LHCN-M2 (cell line): Measurements from ENCODE around the gene MMP7. TPM values are rescaled to one million over a fixed set of nuclear protein-coding genes. Genes with fewer than 3 reads are reported as not detected.

ENCODE experiments used
- DNase-seq: peaks from one replicate; pipeline ENCODE4 v3.0.0-alpha.2; 2012; ENCODE audit warnings: low read depth
- total RNA-seq: library from RNA; depleted of rRNA; stranded (reverse); fragments of >200 nt; gene quantifications from 2 replicates; pipeline ENCODE4 v1.2.3, GENCODE V29; 2014

MMP7 gene
- total RNA-seq, 1 experiment from 2014 or later = 1.3 TPM

GRCh38 chr11:102495161-102496042 lies 35.1 kb downstream of the MMP7 start:
- peak; percentile 80 for DNase-seq

GRCh38 chr11:102494216-102494615 lies 36.3 kb downstream of the MMP7 start:
- DNase-seq = peak; percentile 76

DNA sequence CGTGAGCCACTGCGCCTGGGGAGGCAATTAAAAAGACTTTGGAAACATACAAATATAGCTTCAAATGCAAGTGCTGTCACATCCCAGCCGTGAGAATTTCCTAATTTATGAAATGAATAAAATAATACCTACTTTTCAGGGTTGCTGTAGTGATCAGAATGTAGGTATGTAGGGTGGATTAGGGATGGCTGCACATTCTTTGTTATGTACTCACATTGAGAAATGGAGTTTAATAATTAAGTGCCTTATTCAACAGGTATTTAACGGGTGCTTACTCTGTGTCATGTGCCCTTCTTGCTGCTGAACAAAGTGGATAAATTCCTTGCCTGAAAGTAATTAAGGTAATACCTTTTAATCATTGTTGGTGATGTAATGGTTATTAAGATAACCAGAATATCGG lies 37.0 kb downstream of the MMP7 start:
- DNase-seq = no peak

- DNase-seq = no peak
Measured at GRCh38 chr11:102491969-102492368, 38.6 kb downstream of the MMP7 start.

DNA sequence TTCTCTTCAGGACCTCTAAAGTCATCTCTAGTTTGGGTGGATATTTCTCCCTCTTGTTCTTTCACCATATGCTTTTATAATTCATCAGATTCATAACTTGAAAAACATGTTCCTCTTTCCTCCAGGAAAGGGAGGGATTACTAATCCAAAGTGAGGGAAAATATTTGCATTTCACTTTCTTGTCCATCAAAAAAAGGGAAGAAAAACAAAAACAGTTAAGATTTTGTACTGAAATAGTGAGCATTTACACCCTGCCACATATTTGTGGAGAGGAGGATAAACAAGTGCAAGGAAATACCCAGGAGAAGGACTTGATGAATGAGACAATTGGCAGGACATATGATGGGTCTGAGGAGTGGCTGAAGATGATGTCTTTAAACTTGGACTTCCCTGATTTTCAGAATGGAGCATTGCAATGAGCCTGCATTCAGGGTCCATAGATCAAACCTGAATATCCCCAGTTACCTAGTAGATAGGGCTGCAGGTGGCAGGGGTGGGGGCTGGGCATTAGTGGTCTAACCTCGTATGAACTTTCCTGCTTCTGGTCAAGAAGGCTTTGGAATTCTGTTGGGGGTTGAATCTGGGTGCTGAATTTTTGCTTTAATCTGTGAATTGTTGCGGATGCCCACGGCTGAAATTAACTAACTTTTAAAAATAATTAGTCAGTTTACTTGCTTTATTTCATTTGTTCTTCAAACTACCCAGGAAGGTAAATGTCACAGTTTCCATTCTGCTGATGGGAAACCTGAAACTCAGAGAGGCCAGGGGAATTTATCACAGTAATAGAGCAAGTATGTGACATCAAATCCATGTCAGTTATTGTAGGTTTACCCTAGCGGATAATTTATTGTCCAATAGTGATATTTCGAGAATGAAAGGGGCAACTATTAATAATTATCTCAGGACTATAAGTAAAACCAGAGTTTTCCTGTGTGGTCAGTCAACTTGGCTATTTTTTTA lies 41.1 kb downstream of the MMP7 start:
- DNase-seq = no peak

- DNase-seq = no peak
Measured at GRCh38 chr11:102488208-102488607, 42.3 kb downstream of the MMP7 start.

DNA sequence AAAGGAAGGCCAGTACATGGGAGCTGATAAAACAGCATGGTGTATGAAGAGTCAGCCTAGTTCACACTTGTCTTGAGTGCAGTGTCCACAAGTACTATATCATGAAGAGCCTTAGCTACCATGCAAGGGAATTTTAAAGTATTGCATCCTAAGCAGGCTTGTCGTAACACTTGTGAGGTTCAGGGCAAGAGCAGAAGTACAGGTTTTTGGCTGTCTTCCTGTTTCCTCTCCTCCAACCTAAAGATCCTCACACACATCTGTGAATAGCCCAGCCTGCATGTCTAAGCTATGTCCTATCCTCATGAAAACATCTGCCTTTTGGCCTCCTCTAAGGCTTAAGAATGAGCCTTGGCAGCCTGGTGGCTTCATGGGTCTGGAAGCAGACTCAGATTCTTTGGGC lies 43.3 kb downstream of the MMP7 start:
- no peak for DNase-seq

DNA sequence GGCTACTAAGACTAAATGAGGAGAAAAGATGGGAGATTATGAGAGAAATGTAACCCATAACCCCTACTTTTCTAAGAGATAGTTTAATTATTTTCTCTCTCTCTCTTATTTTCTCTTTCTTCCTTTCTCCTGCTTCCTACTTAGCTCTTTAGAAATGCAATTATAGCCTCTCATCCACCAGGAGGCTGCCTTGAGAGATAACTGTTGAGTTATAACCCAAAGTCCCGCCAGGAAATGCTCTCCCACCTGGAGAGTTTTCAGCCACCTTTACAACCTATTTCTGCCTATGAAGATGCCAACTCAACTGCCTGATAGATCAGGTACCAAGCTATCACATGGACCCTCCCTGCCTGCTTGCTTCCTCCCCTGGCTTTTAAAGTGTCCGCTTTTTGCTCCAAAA lies 44.0 kb downstream of the MMP7 start:
- no peak for DNase-seq

DNA sequence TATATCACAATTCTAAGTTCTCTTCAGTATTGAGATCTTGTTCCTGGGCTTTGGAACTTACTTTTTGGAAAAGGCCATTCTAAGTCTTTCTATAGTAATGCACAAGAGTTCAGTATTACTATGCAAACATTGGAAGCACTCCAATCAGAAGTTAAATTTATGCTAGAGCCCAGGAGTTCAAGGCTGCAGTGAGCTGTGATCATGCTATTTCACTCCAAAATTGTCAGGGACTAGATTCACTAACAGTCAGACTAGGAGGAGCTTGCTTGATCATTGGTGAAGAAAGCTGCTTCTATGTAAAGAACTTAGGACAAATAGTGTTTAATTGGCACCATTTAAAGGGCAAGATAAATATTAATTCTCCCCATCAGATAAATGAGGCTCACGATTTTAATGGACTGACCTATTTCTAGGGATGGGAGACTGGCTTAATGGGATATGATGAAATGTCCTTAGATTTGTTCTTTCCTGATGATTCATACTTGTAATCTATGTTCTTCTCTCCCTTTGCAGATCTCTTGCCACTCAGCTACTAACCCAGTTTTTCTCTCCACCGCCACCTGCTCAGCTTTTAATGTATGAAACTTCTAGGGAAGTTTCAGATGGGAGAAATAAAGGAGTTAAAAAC lies 45.3 kb downstream of the MMP7 start:
- peak; percentile 48 for DNase-seq

GRCh38 chr11:102482433-102482832 lies 48.1 kb downstream of the MMP7 start:
- no peak for DNase-seq

DNA sequence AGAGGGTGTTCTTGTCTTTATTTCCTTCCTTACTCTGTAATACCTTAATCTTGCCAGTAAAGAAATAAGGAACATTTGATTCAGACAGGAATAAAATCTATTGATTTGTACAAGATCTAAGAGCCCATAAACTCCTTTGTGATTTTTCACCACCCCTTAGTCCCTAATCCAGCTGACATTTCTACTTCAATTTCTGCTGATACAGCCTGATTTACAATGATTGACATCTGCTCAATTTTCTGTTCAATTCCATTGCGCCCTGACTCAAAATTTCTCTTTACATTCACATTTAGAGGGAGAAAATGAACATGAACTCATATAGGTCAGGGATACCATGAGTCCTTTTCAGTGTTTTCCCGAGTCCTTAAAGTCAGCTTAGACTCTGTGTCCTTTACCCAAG lies 50.8 kb downstream of the MMP7 start:
- DNase-seq = no peak

- DNase-seq = no peak
Measured at GRCh38 chr11:102478673-102479299, 51.8 kb downstream of the MMP7 start.

- no peak for DNase-seq
Measured at GRCh38 chr11:102476812-102477211, 53.7 kb downstream of the MMP7 start.

DNA sequence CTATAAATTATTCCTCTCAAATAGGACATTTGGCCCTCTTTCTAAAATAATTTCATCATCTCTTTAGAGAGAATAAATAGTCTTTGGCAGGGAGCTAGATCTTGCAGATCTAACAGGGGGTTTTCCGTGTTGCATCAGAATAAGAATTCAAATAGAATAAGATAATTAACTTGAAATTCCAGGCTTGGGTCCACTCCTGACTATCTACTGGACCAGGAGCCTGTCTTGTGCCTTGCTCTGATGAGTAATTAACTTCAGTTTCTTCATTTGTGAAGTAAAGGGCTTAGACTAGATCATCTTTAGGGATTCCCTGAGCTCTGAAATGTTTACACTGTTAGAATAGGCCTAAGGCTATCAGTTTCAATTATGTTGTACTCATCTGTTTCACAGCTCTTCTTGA lies 54.5 kb downstream of the MMP7 start:
- DNase-seq = no peak

GRCh38 chr11:102473543-102473942 lies 57.0 kb downstream of the MMP7 start:
- DNase-seq = no peak

DNA sequence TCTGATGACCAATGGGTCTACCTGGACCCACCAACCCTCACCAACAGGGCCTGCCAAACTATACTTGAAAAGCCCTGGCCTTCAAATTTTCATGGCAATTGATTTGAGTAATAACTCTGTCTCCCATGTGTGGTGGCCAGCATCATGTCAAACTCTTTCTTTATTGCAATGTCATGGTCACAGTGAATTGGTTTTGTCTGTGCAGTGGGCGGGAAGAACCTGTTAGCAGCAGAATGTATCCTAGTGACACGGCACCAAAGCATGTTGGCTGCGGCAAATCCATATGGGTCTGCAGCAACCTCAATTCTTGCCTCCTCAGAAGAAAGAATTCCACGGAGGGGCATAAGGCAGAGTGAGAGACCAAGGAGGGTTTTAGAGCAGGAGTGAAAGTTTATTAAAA lies 58.4 kb downstream of the MMP7 start:
- DNase-seq = no peak

- no peak for DNase-seq
Measured at GRCh38 chr11:102471474-102471873, 59.1 kb downstream of the MMP7 start.
